GM12878 (cell line): ENCODE data around the gene TMOD3. TPM values are rescaled to one million over a fixed set of nuclear protein-coding genes. Genes with fewer than 3 reads are reported as not detected.

Experiments
- JUND ChIP-seq: IDR thresholded peaks from 2 replicates; pipeline ENCODE4 v1.6.1; 2012; ENCODE audit warnings: low read depth, mild to moderate bottlenecking, low read length, improper control_type of control experiment, moderate library complexity
- polyA plus RNA-seq, 11 experiments: library from polyadenylated mRNA; depleted of rRNA in 4 of 11; unstranded in 6 of 11; stranded (reverse) in 5 of 11; fragments of >200 nt; fragmentation: Nextera tagmentation in 4 of 11; fragmentation: Illumina TruSeq in 1 of 11; extraction: Ambion mirVana in 4 of 11; extraction: Trizol in 1 of 11; gene quantifications; 1 replicate in 1 of 11; 2 replicates in 10 of 11; pipeline versions ENCODE4 v1.2.1 to v1.2.3, GENCODE V29; 2011 to 2016; ENCODE audit warnings: inconsistent platforms in 2 of 11, missing spikeins in 2 of 11, low read depth in 1 of 11
- total RNA-seq, 4 experiments: library from RNA; depleted of rRNA in 3 of 4; stranded (reverse); fragments of >200 nt in 3 of 4; fragmentation: Illumina TruSeq in 1 of 4; extraction: Trizol in 1 of 4; gene quantifications; 2 replicates each; pipeline versions ENCODE4 v1.2.1 to v1.2.3, GENCODE V29; 2013 to 2021
- TF ChIP-seq, protein P1 (sequence below): fragments of 150-350 bp; IDR thresholded peaks from 2 replicates; pipeline ENCODE4 v1.6.1; 2014; ENCODE audit warnings: mild to moderate bottlenecking, low read depth, low read length
- TF ChIP-seq, protein P2 (sequence below): fragments of 450-650 bp; IDR thresholded peaks from 2 replicates; pipeline ENCODE4 v1.6.1; 2017; ENCODE audit warnings: low read depth, mild to moderate bottlenecking, moderate library complexity
- TF ChIP-seq, protein P3 (sequence below): fragments of 450-650 bp; formaldehyde crosslinking; IDR thresholded peaks from 2 replicates; pipeline ENCODE4 v1.5.0; 2022; ENCODE audit warnings: mild to moderate bottlenecking, missing genetic modification characterization
- TF ChIP-seq, protein P4 (sequence below): fragments of 450-650 bp; IDR thresholded peaks from 2 replicates; pipeline ENCODE4 v1.6.1; 2016; ENCODE audit warnings: mild to moderate bottlenecking

TMOD3 gene
- total and polyA plus RNA-seq, 10 of the 15 experiments (the other 5 are each of a cell fraction or from before 2014, with no cell fraction given): 5.2 to 39.4 (median 22.5) TPM

DNA sequence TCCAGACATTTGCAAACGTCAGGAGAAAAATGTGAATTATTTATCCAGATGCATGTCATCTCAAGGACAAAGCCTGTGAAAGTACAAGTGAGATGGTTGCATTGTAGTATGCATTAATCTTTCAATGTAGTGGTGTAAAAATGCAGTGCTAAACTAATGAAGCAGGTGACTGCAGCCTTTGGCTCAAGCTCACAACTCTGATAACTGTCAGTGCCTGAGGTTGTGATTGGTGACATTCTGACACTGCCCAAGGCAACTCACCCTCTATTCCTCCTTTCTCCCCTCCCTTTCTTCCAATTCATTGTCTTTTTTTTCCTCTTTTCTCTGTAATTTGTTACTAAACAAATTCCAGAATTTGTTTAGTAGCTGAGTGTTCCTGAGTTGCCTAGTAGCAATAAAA is 20.0 kb upstream of the TMOD3 start (continued):
- TF ChIP-seq, protein P1, sequence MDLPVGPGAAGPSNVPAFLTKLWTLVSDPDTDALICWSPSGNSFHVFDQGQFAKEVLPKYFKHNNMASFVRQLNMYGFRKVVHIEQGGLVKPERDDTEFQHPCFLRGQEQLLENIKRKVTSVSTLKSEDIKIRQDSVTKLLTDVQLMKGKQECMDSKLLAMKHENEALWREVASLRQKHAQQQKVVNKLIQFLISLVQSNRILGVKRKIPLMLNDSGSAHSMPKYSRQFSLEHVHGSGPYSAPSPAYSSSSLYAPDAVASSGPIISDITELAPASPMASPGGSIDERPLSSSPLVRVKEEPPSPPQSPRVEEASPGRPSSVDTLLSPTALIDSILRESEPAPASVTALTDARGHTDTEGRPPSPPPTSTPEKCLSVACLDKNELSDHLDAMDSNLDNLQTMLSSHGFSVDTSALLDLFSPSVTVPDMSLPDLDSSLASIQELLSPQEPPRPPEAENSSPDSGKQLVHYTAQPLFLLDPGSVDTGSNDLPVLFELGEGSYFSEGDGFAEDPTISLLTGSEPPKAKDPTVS: no peak
- no peak for TF ChIP-seq JUND
- TF ChIP-seq, protein P2, sequence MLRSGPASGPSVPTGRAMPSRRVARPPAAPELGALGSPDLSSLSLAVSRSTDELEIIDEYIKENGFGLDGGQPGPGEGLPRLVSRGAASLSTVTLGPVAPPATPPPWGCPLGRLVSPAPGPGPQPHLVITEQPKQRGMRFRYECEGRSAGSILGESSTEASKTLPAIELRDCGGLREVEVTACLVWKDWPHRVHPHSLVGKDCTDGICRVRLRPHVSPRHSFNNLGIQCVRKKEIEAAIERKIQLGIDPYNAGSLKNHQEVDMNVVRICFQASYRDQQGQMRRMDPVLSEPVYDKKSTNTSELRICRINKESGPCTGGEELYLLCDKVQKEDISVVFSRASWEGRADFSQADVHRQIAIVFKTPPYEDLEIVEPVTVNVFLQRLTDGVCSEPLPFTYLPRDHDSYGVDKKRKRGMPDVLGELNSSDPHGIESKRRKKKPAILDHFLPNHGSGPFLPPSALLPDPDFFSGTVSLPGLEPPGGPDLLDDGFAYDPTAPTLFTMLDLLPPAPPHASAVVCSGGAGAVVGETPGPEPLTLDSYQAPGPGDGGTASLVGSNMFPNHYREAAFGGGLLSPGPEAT: no peak
- TF ChIP-seq, protein P3, sequence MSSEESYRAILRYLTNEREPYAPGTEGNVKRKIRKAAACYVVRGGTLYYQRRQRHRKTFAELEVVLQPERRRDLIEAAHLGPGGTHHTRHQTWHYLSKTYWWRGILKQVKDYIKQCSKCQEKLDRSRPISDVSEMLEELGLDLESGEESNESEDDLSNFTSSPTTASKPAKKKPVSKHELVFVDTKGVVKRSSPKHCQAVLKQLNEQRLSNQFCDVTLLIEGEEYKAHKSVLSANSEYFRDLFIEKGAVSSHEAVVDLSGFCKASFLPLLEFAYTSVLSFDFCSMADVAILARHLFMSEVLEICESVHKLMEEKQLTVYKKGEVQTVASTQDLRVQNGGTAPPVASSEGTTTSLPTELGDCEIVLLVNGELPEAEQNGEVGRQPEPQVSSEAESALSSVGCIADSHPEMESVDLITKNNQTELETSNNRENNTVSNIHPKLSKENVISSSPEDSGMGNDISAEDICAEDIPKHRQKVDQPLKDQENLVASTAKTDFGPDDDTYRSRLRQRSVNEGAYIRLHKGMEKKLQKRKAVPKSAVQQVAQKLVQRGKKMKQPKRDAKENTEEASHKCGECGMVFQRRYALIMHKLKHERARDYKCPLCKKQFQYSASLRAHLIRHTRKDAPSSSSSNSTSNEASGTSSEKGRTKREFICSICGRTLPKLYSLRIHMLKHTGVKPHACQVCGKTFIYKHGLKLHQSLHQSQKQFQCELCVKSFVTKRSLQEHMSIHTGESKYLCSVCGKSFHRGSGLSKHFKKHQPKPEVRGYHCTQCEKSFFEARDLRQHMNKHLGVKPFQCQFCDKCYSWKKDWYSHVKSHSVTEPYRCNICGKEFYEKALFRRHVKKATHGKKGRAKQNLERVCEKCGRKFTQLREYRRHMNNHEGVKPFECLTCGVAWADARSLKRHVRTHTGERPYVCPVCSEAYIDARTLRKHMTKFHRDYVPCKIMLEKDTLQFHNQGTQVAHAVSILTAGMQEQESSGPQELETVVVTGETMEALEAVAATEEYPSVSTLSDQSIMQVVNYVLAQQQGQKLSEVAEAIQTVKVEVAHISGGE (CRISPR knock-in tag): no peak
- TF ChIP-seq, protein P4, sequence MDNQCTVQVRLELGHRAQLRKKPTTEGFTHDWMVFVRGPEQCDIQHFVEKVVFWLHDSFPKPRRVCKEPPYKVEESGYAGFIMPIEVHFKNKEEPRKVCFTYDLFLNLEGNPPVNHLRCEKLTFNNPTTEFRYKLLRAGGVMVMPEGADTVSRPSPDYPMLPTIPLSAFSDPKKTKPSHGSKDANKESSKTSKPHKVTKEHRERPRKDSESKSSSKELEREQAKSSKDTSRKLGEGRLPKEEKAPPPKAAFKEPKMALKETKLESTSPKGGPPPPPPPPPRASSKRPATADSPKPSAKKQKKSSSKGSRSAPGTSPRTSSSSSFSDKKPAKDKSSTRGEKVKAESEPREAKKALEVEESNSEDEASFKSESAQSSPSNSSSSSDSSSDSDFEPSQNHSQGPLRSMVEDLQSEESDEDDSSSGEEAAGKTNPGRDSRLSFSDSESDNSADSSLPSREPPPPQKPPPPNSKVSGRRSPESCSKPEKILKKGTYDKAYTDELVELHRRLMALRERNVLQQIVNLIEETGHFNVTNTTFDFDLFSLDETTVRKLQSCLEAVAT: no peak
